ENCODE measurements around the gene MAP2K5. TPM values are rescaled to one million over a fixed set of nuclear protein-coding genes. Genes with fewer than 3 reads are reported as not detected.

The MAP2K5 gene
- total and polyA plus RNA-seq, 2 experiments from 2014 or later = 6.8 to 13.6 TPM

GRCh38 chr15:67808821-67809220 is 266.3 kb downstream of the MAP2K5 start:
- no peak for TF ChIP-seq CTCF (IDR thresholded peaks at IDR 0.05; ENCODE audit: low read depth, low read length)
- peaks cover 91% of the 10 kb centered on the region for H3K27me3 ChIP-seq
- no peak for DNase-seq (ENCODE audit: low read depth in 1 of 2, low spot score in 1 of 2)

DNA sequence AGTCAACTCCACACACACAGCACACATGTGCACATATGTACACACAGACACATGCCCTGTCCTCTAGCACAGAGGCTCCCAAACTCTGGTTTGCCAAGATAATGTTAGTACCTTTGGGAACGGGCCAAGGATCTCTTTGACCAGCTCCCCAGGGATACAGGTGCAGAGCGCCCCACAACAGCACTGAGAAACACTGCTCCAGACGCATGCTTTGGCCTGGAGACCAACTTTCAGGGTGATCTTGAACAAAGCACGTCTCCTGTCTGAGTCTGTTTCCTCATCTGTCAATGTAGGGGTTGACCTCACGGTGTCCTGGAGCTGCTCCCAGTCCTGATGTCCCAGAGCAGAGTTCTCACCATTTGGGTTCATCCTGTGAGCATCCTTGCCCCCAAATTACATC is 266.9 kb downstream of the MAP2K5 start:
- H3K36me3 ChIP-seq = no peaks in the 10 kb centered on the region
- H3K27ac ChIP-seq = no peak overlapping the region
- H3K27me3 ChIP-seq = peaks cover 91% of the 10 kb centered on the region
- H3K4me1 ChIP-seq (ENCODE audit: low read depth) = no peaks in the 10 kb centered on the region
- no peak for DNase-seq (ENCODE audit: low read depth in 1 of 2, low spot score in 1 of 2)
- H3K4me3 ChIP-seq = no peak overlapping the region
- no peaks in the 10 kb centered on the region for H3K9me3 ChIP-seq (ENCODE audit: low read depth)
- TF ChIP-seq CTCF (IDR thresholded peaks at IDR 0.05; ENCODE audit: low read depth, low read length) = no peak

More at GRCh38 chr15:67808821-67809220, 266.3 kb downstream of the MAP2K5 start:
- no peaks in the 10 kb centered on the region for H3K9me3 ChIP-seq (ENCODE audit: low read depth)
- H3K36me3 ChIP-seq = no peaks in the 10 kb centered on the region
- no peak overlapping the region for H3K27ac ChIP-seq
- H3K4me1 ChIP-seq (ENCODE audit: low read depth) = no peaks in the 10 kb centered on the region
- H3K4me3 ChIP-seq = no peak overlapping the region

- Histone ChIP-seq H3K27me3 (peaks cover 93% of the 10 kb centered on the region), H3K4me3 (no peak overlapping the region), H3K4me1 (ENCODE audit: low read depth) (no peaks in the 10 kb centered on the region), H3K36me3 (no peaks in the 10 kb centered on the region), H3K9me3 (ENCODE audit: low read depth) (no peaks in the 10 kb centered on the region), H3K27ac (no peak overlapping the region)
- no peak for DNase-seq (ENCODE audit: low read depth in 1 of 2, low spot score in 1 of 2)
- no peak for TF ChIP-seq CTCF (IDR thresholded peaks at IDR 0.05; ENCODE audit: low read depth, low read length)
Measured at GRCh38 chr15:67809866-67810265, 267.4 kb downstream of the MAP2K5 start.

- Histone ChIP-seq H3K9me3 (ENCODE audit: low read depth) (no peaks in the 10 kb centered on the region), H3K27ac (no peak overlapping the region), H3K36me3 (no peaks in the 10 kb centered on the region), H3K27me3 (peaks cover 88% of the 10 kb centered on the region), H3K4me3 (no peak overlapping the region), H3K4me1 (ENCODE audit: low read depth) (no peaks in the 10 kb centered on the region)
- no peak for DNase-seq (ENCODE audit: low read depth in 1 of 2, low spot score in 1 of 2)
- no peak for TF ChIP-seq CTCF (IDR thresholded peaks at IDR 0.05; ENCODE audit: low read depth, low read length)
Measured at GRCh38 chr15:67812241-67812644, 269.7 kb downstream of the MAP2K5 start.

GRCh38 chr15:67813104-67813634 is 270.7 kb downstream of the MAP2K5 start:
- H3K27me3 ChIP-seq = peaks cover 88% of the 10 kb centered on the region
- H3K36me3 ChIP-seq = no peaks in the 10 kb centered on the region
- no peaks in the 10 kb centered on the region for H3K4me1 ChIP-seq (ENCODE audit: low read depth)
- no peak for DNase-seq (ENCODE audit: low read depth in 1 of 2, low spot score in 1 of 2)
- H3K27ac ChIP-seq = no peak overlapping the region
- H3K9me3 ChIP-seq (ENCODE audit: low read depth) = no peaks in the 10 kb centered on the region
- no peak overlapping the region for H3K4me3 ChIP-seq
- TF ChIP-seq CTCF (IDR thresholded peaks at IDR 0.05; ENCODE audit: low read depth, low read length) = no peak

All from cardiac muscle cell (in vitro differentiated cells and primary cell).